GM23338 (cell line): ENCODE data around the gene SYCP2. TPM values are rescaled to one million over a fixed set of nuclear protein-coding genes. Genes with fewer than 3 reads are reported as not detected.

Experiments
- ATAC-seq: fragments of 200-7000 bp; cut with Tn5 transposase; 3 replicates; pipeline ENCODE4 v1.9.1; 2020
- DNase-seq: peaks from one replicate; pipeline ENCODE4 v3.0.0-alpha.2; 2015; ENCODE audit warnings: low spot score
- H2AFZ ChIP-seq: fragments of 200-600 bp; sonication (generic); 2 replicates; pipeline ENCODE4 v1.8.0; 2016; ENCODE audit warnings: antibody characterized with exemption, mild to moderate bottlenecking, moderate library complexity
- H3F3A ChIP-seq: fragments of 200-600 bp; sonication (generic); replicated peaks from 2 replicates; pipeline ENCODE4 v1.8.0; 2017; ENCODE audit warnings: antibody characterized with exemption, mixed run types, low read depth
- H3K27ac ChIP-seq: fragments of 200-600 bp; sonication (generic); 2 replicates; pipeline ENCODE4 v1.6.1; 2016; ENCODE audit warnings: low read depth
- H3K27me3 ChIP-seq: fragments of 200-600 bp; sonication (generic); 2 replicates; pipeline ENCODE4 v1.8.0; 2016; ENCODE audit warnings: mild to moderate bottlenecking, mixed run types, moderate library complexity; ENCODE audit not compliant: insufficient read depth
- H3K36me3 ChIP-seq: fragments of 200-600 bp; sonication (generic); 2 replicates; pipeline ENCODE4 v1.8.0; 2016; ENCODE audit warnings: mild to moderate bottlenecking; ENCODE audit not compliant: insufficient read depth
- H3K4me1 ChIP-seq: fragments of 200-600 bp; sonication (generic); 2 replicates; pipeline ENCODE4 v1.8.0; 2016; ENCODE audit warnings: mild to moderate bottlenecking, moderate library complexity; ENCODE audit not compliant: insufficient read depth
- H3K4me2 ChIP-seq: fragments of 200-600 bp; sonication (generic); 2 replicates; pipeline ENCODE4 v1.7.1; 2017; ENCODE audit warnings: mixed run types
- H3K4me3 ChIP-seq: fragments of 200-600 bp; sonication (generic); 2 replicates; pipeline ENCODE4 v1.6.1; 2016; ENCODE audit warnings: mixed run types
- H3K79me2 ChIP-seq: fragments of 200-600 bp; sonication (generic); replicated peaks from 2 replicates; pipeline ENCODE4 v1.8.0; 2017; ENCODE audit warnings: mild to moderate bottlenecking; ENCODE audit not compliant: insufficient read depth
- H3K9me2 ChIP-seq: fragments of 200-600 bp; sonication (generic); 2 replicates; pipeline ENCODE4 v1.8.0; 2017; ENCODE audit not compliant: insufficient read depth
- H4K20me1 ChIP-seq: fragments of 200-600 bp; sonication (generic); replicated peaks from 2 replicates; pipeline ENCODE4 v1.8.0; 2017; ENCODE audit warnings: mild to moderate bottlenecking; ENCODE audit not compliant: insufficient read depth
- H3K27ac Mint-ChIP-seq: 2 replicates; pipeline ENCODE4 v1.8.0; 2020; ENCODE audit warnings: inconsistent platforms, mild to moderate bottlenecking, moderate library complexity, mixed read lengths
- H3K27me3 Mint-ChIP-seq: 3 replicates; pipeline ENCODE4 v1.8.0; 2022; ENCODE audit warnings: low read depth, mild to moderate bottlenecking, moderate library complexity, mixed read lengths, inconsistent platforms; ENCODE audit not compliant: insufficient read depth, poor library complexity
- H3K36me3 Mint-ChIP-seq: 3 replicates; pipeline ENCODE4 v1.8.0; 2021; ENCODE audit warnings: low read depth, mild to moderate bottlenecking, inconsistent platforms, moderate library complexity, mixed read lengths
- H3K4me1 Mint-ChIP-seq: 3 replicates; pipeline ENCODE4 v1.8.0; 2020; ENCODE audit warnings: mild to moderate bottlenecking, inconsistent platforms, mixed read lengths
- H3K4me3 Mint-ChIP-seq: 3 replicates; pipeline ENCODE4 v1.8.0; 2021; ENCODE audit warnings: moderate library complexity, mild to moderate bottlenecking, inconsistent platforms, mixed read lengths
- H3K9me3 Mint-ChIP-seq: 3 replicates; pipeline ENCODE4 v1.8.0; 2020; ENCODE audit warnings: moderate library complexity, mild to moderate bottlenecking, inconsistent platforms, mixed read lengths
- CREB1 ChIP-seq: fragments of 250-450 bp; sonication (Bioruptor Pico); IDR thresholded peaks from 2 replicates; pipeline ENCODE4 v1.5.0; 2020; ENCODE audit warnings: low read depth, mild to moderate bottlenecking, moderate library complexity
- ETS1 ChIP-seq: IDR thresholded peaks from 2 replicates; pipeline ENCODE4 v1.6.1; 2016; ENCODE audit warnings: antibody characterized with exemption
- EZH2 ChIP-seq: fragments of 200-600 bp; sonication (generic); IDR thresholded peaks from one replicate; pipeline ENCODE4 v1.8.0; 2017; ENCODE audit warnings: antibody characterized with exemption, mild to moderate bottlenecking, low read depth; ENCODE audit not compliant: unreplicated experiment
- EZH2phosphoT487 ChIP-seq: fragments of 200-600 bp; sonication (generic); IDR thresholded peaks from one replicate; pipeline ENCODE4 v1.8.1; 2018; ENCODE audit warnings: antibody characterized with exemption; ENCODE audit not compliant: unreplicated experiment
- JUNB ChIP-seq: IDR thresholded peaks from one replicate; pipeline ENCODE4 v1.6.1; 2016; ENCODE audit warnings: antibody characterized with exemption; ENCODE audit not compliant: unreplicated experiment
- NANOG ChIP-seq: IDR thresholded peaks from 2 replicates; pipeline ENCODE4 v1.6.1; 2016; ENCODE audit warnings: antibody characterized with exemption, borderline replicate concordance
- POLR2AphosphoS5 ChIP-seq: IDR thresholded peaks from 2 replicates; pipeline ENCODE4 v1.6.1; 2016; ENCODE audit warnings: antibody characterized with exemption, low read depth
- STAT1 ChIP-seq: IDR thresholded peaks from one replicate; pipeline ENCODE4 v1.6.1; 2016; ENCODE audit warnings: antibody characterized with exemption; ENCODE audit not compliant: unreplicated experiment
- ZNF114 ChIP-seq: fragments of 250-450 bp; sonication (Bioruptor Pico); IDR thresholded peaks from 2 replicates; pipeline ENCODE4 v1.5.0; 2020; ENCODE audit warnings: mild to moderate bottlenecking, moderate library complexity
- ZNF331 ChIP-seq: fragments of 250-450 bp; sonication (Bioruptor Pico); IDR thresholded peaks from 2 replicates; pipeline ENCODE4 v1.5.0; 2020; ENCODE audit warnings: low read depth, mild to moderate bottlenecking, moderate library complexity
- ZNF462 ChIP-seq: fragments of 250-450 bp; sonication (Bioruptor Pico); IDR thresholded peaks from 2 replicates; pipeline ENCODE4 v1.5.0; 2020; ENCODE audit warnings: mild to moderate bottlenecking, moderate library complexity
- polyA plus RNA-seq: library from polyadenylated mRNA; unstranded; fragments of >200 nt; fragmentation: Nextera tagmentation; extraction: Ambion mirVana; gene quantifications from 2 replicates; pipeline ENCODE4 v1.2.1, GENCODE V29; 2016
- total RNA-seq: library from RNA; depleted of rRNA; stranded (reverse); fragments of >200 nt; shearing (Covaris generic); gene quantifications from 2 replicates; pipeline ENCODE4 v1.2.3, GENCODE V29; 2014
- TF ChIP-seq, protein P1 (sequence below), 2 experiments: fragments of 200-600 bp in 1 of 2; sonication (generic) in 1 of 2; conservative IDR thresholded peaks; 2 replicates each; pipeline versions ENCODE4 v1.5.1 to v1.6.1; 2016 to 2017; ENCODE audit warnings: antibody characterized with exemption in 2 of 2, low read depth in 2 of 2, mild to moderate bottlenecking in 2 of 2, moderate library complexity in 1 of 2
- TF ChIP-seq, protein P2 (sequence below): IDR thresholded peaks from one replicate; pipeline ENCODE4 v1.6.1; 2018; ENCODE audit warnings: antibody characterized with exemption; ENCODE audit not compliant: unreplicated experiment

The SYCP2 gene
- total and polyA plus RNA-seq, 2 experiments from 2014 or later = 0.50 to 2.1 TPM

DNA sequence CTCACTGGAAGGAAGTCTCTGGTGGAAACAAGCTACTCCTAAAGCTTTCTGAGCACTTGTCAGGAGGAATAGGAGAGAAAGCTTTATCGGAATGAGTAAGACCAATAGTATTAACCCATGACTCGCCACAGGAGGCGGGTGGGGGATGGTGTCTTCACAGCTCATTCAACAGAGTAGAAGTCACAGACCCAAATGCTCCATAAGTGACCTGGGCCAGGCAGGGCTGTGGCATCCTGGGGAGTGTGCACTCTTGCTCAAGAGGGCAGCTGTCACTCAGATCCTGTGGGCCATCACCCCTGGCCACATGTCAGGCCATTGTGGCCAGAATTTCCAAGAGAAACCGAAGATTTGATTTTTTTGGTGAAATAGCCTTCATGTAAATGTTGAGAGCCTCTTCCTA is 116.0 kb downstream of the SYCP2 start:
- H3K27ac Mint-ChIP-seq = no peak overlapping the region
- DNase-seq = no peak
- no peak for ATAC-seq

More for the DNA sequence above, 116.0 kb downstream of the SYCP2 start:
- no peak overlapping the region for H2AFZ ChIP-seq
- H3K9me2 ChIP-seq = no peaks in the 10 kb centered on the region; the same call in 1 of the 2 replicates
- Mint-ChIP-seq H3K9me3 (no peaks in the 10 kb centered on the region), H3K27me3 (peaks cover 17% of the 10 kb centered on the region), H3K4me3 (no peak overlapping the region), H3K36me3 (no peaks in the 10 kb centered on the region), H3K4me1 (peaks cover 7% of the 10 kb centered on the region)
- H3K79me2 ChIP-seq = no peaks in the 10 kb centered on the region
- H3K4me3 ChIP-seq = no peak overlapping the region
- H3F3A ChIP-seq = no peaks in the 10 kb centered on the region
- H3K36me3 ChIP-seq = no peaks in the 10 kb centered on the region
- H3K27me3 ChIP-seq = no peaks in the 10 kb centered on the region
- no peak for TF ChIP-seq STAT1
- no peak for TF ChIP-seq POLR2AphosphoS5
- TF ChIP-seq EZH2 = no peak
- TF ChIP-seq, protein P1, sequence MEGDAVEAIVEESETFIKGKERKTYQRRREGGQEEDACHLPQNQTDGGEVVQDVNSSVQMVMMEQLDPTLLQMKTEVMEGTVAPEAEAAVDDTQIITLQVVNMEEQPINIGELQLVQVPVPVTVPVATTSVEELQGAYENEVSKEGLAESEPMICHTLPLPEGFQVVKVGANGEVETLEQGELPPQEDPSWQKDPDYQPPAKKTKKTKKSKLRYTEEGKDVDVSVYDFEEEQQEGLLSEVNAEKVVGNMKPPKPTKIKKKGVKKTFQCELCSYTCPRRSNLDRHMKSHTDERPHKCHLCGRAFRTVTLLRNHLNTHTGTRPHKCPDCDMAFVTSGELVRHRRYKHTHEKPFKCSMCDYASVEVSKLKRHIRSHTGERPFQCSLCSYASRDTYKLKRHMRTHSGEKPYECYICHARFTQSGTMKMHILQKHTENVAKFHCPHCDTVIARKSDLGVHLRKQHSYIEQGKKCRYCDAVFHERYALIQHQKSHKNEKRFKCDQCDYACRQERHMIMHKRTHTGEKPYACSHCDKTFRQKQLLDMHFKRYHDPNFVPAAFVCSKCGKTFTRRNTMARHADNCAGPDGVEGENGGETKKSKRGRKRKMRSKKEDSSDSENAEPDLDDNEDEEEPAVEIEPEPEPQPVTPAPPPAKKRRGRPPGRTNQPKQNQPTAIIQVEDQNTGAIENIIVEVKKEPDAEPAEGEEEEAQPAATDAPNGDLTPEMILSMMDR (conservative IDR thresholded peaks at IDR 0.05; ENCODE audit: low read depth in 2 of 2) = no peak
- TF ChIP-seq ZNF331 = no peak
- TF ChIP-seq ZNF114 (CRISPR knock-in tag) = no peak
- no peak for TF ChIP-seq CREB1
- no peak for TF ChIP-seq EZH2phosphoT487
- TF ChIP-seq NANOG = no peak
- no peak for TF ChIP-seq ETS1
- no peak for TF ChIP-seq JUNB
- TF ChIP-seq, protein P2, sequence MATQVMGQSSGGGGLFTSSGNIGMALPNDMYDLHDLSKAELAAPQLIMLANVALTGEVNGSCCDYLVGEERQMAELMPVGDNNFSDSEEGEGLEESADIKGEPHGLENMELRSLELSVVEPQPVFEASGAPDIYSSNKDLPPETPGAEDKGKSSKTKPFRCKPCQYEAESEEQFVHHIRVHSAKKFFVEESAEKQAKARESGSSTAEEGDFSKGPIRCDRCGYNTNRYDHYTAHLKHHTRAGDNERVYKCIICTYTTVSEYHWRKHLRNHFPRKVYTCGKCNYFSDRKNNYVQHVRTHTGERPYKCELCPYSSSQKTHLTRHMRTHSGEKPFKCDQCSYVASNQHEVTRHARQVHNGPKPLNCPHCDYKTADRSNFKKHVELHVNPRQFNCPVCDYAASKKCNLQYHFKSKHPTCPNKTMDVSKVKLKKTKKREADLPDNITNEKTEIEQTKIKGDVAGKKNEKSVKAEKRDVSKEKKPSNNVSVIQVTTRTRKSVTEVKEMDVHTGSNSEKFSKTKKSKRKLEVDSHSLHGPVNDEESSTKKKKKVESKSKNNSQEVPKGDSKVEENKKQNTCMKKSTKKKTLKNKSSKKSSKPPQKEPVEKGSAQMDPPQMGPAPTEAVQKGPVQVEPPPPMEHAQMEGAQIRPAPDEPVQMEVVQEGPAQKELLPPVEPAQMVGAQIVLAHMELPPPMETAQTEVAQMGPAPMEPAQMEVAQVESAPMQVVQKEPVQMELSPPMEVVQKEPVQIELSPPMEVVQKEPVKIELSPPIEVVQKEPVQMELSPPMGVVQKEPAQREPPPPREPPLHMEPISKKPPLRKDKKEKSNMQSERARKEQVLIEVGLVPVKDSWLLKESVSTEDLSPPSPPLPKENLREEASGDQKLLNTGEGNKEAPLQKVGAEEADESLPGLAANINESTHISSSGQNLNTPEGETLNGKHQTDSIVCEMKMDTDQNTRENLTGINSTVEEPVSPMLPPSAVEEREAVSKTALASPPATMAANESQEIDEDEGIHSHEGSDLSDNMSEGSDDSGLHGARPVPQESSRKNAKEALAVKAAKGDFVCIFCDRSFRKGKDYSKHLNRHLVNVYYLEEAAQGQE = no peak
- no peak for TF ChIP-seq ZNF462 (CRISPR knock-in tag)
- H3K4me2 ChIP-seq = no peak overlapping the region
- no peaks in the 10 kb centered on the region for H3K4me1 ChIP-seq
- H4K20me1 ChIP-seq = no peaks in the 10 kb centered on the region
- no peak overlapping the region for H3K27ac ChIP-seq
